ENCODE results near the gene CACNB3. TPM values are rescaled to one million over a fixed set of nuclear protein-coding genes. Genes with fewer than 3 reads are reported as not detected.

Gene CACNB3
- total and polyA plus RNA-seq, 2 experiments from 2014 or later = 23.2 to 28.6 TPM

DNA sequence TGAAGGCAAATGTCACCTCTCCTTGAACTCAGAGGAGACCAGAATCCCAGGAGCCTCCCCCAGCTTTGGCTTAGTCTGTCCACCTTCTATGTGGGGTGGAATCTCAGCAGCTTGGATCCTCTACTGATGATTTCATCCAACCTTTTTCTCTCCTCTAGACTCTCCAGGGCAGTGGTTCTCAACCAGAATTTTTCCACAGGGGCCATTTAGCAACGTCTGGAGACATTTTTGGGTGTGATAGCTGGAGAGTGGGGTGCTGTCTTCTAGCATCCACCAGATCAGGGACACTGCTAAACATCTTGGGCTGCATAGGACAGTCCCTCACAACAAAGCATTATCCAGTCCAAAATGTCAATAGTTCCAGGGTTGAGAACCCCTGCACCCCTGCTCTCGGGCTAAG lies 38.1 kb downstream of the CACNB3 start:
- Histone ChIP-seq H2AFZ (no peak overlapping the region), H4K20me1 (ENCODE audit: insufficient read depth, poor library complexity, severe bottlenecking) (no peaks in the 10 kb centered on the region), H3K79me2 (peaks cover 5% of the 10 kb centered on the region), H3K4me2 (no peak overlapping the region), H3K4me3 (no peak overlapping the region), H3K9me3 (ENCODE audit: low read depth) (no peaks in the 10 kb centered on the region), H3K36me3 (replicated peaks; ENCODE audit: insufficient read depth, low read depth) (no peaks in the 10 kb centered on the region), H3K27me3 (no peaks in the 10 kb centered on the region), H3K9me2 (replicated peaks; ENCODE audit: insufficient read depth) (no peaks in the 10 kb centered on the region), H3K4me1 (ENCODE audit: insufficient read depth) (peaks cover 6% of the 10 kb centered on the region), H3K27ac (no peak overlapping the region)
- TF ChIP-seq EZH2 (IDR thresholded peaks at IDR 0.05; ENCODE audit: borderline replicate concordance) (no peak), EZH2phosphoT487 (IDR thresholded peaks at IDR 0.05; ENCODE audit: low read depth, severe bottlenecking, unreplicated experiment) (no peak)
- TF ChIP-seq, protein P1, sequence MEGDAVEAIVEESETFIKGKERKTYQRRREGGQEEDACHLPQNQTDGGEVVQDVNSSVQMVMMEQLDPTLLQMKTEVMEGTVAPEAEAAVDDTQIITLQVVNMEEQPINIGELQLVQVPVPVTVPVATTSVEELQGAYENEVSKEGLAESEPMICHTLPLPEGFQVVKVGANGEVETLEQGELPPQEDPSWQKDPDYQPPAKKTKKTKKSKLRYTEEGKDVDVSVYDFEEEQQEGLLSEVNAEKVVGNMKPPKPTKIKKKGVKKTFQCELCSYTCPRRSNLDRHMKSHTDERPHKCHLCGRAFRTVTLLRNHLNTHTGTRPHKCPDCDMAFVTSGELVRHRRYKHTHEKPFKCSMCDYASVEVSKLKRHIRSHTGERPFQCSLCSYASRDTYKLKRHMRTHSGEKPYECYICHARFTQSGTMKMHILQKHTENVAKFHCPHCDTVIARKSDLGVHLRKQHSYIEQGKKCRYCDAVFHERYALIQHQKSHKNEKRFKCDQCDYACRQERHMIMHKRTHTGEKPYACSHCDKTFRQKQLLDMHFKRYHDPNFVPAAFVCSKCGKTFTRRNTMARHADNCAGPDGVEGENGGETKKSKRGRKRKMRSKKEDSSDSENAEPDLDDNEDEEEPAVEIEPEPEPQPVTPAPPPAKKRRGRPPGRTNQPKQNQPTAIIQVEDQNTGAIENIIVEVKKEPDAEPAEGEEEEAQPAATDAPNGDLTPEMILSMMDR (IDR thresholded peaks at IDR 0.05; ENCODE audit: poor library complexity) = no peak
- no peak for DNase-seq (ENCODE audit: low spot score)
- 81% methylated on average over 2 of the region's 2 CpGs for WGBS (ENCODE audit: low lambda C conversion rate, missing lambda C conversion rate)

DNA sequence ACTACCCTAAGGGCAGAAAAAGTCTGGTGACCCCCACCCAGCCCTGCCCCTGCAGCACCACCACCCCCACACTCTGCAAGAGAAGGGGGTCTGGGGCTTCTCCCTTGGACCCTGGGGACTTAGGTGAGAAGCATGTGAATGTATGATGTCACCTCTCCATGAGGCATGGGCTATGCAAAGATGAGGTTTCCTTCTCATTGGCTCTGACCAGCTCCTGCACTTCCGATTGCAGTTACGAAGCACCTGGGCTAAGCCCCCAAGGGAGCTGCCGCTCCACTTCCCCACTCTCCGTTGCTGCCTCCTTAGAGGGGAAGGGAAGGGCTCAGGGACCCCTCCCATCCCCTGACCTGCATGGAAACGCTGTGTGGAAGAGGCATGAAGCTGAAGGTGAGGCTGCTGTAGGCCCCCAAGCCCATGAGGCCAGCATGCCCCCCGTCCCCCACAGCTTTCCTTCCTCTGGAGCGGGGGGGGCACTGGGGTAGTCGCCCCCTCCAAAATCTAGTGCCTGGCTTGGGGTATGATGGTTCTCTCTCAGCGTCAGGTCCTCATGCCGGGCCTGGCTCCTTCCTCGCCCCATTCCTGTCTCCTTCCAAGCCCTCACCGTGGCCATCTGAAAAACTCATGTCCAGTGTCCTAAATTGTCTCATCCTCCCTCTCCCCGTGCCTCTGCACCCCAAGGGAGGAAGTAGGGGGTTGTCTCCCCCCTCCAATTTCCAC lies 39.1 kb downstream of the CACNB3 start:
- DNase-seq (ENCODE audit: low spot score) = no peak
- H3K9me2 ChIP-seq (replicated peaks; ENCODE audit: insufficient read depth) = no peaks in the 10 kb centered on the region
- no peaks in the 10 kb centered on the region for H3K36me3 ChIP-seq (replicated peaks; ENCODE audit: insufficient read depth, low read depth)
- WGBS (ENCODE audit: low lambda C conversion rate, missing lambda C conversion rate) = 86% methylated on average over 12 of the region's 13 CpGs
- H3K4me1 ChIP-seq (ENCODE audit: insufficient read depth) = peaks cover 6% of the 10 kb centered on the region
- H3K4me3 ChIP-seq = no peak overlapping the region
- no peak overlapping the region for H2AFZ ChIP-seq
- H3K27ac ChIP-seq = no peak overlapping the region
- no peak overlapping the region for H3K4me2 ChIP-seq
- H3K79me2 ChIP-seq = no peaks in the 10 kb centered on the region
- TF ChIP-seq, protein P1 (IDR thresholded peaks at IDR 0.05; ENCODE audit: poor library complexity) = no peak
- TF ChIP-seq EZH2phosphoT487 (IDR thresholded peaks at IDR 0.05; ENCODE audit: low read depth, severe bottlenecking, unreplicated experiment) (no peak), EZH2 (IDR thresholded peaks at IDR 0.05; ENCODE audit: borderline replicate concordance) (no peak)
- H3K27me3 ChIP-seq = no peaks in the 10 kb centered on the region
- no peaks in the 10 kb centered on the region for H3K9me3 ChIP-seq (ENCODE audit: low read depth)
- no peaks in the 10 kb centered on the region for H4K20me1 ChIP-seq (ENCODE audit: insufficient read depth, poor library complexity, severe bottlenecking)

DNA sequence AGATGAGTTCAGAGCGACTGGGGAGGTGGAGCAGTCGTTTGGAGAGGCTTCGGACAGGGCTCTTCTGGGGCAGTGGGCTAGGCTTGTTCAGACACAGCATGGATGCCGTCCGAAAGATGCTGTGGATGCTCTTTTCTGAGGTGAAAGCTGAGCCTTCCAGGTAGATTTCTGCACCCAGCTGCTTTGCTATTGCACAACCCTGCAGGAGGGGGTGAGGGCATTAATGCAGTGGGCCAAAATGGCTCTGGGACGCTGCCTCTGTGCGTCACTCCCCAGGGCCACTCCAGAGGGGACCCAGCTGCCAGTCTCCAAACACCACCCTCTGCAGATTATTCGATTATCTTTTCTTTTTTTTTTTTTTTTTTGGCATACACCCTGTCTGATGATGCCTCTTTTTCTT lies 39.7 kb downstream of the CACNB3 start:
- Histone ChIP-seq H2AFZ (no peak overlapping the region), H3K4me2 (no peak overlapping the region), H3K27me3 (no peaks in the 10 kb centered on the region), H3K79me2 (no peaks in the 10 kb centered on the region), H3K9me2 (replicated peaks; ENCODE audit: insufficient read depth) (no peaks in the 10 kb centered on the region), H3K9me3 (ENCODE audit: low read depth) (no peaks in the 10 kb centered on the region), H3K4me3 (no peak overlapping the region), H3K4me1 (ENCODE audit: insufficient read depth) (peaks cover under 1% of the 10 kb centered on the region), H3K36me3 (replicated peaks; ENCODE audit: insufficient read depth, low read depth) (no peaks in the 10 kb centered on the region), H4K20me1 (ENCODE audit: insufficient read depth, poor library complexity, severe bottlenecking) (no peaks in the 10 kb centered on the region), H3K27ac (no peak overlapping the region)
- TF ChIP-seq EZH2phosphoT487 (IDR thresholded peaks at IDR 0.05; ENCODE audit: low read depth, severe bottlenecking, unreplicated experiment) = no peak
- no peak for TF ChIP-seq EZH2 (IDR thresholded peaks at IDR 0.05; ENCODE audit: borderline replicate concordance)
- TF ChIP-seq, protein P1 (IDR thresholded peaks at IDR 0.05; ENCODE audit: poor library complexity) = no peak
- no peak for DNase-seq (ENCODE audit: low spot score)
- WGBS (ENCODE audit: low lambda C conversion rate, missing lambda C conversion rate) = 89% methylated on average over 8 of the region's 8 CpGs
